ENCODE data around the gene SEPTIN10.

DNA sequence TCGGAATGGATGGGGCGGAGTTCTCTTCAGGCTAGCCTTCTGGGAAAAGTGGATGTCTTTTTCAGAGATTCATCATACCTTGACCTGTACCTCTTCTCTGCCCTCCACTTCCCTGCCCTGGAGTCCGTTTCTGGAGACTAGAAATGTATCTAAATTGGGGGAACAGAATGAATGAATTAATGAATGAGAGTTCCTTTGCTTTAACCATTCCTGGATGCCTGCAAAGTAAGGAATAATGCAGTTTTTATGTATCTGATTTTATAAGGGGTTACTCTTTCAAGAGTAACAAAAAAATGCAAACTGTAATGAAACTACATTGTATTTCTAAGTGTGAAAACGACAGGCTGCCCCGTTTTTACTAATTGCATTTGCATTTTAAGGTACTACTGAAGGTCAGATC lies 2.4 kb upstream of the SEPTIN10 start:
- TF ChIP-seq POLR2A (IDR thresholded peaks at IDR 0.05): no peak
- TF ChIP-seq, protein P1, sequence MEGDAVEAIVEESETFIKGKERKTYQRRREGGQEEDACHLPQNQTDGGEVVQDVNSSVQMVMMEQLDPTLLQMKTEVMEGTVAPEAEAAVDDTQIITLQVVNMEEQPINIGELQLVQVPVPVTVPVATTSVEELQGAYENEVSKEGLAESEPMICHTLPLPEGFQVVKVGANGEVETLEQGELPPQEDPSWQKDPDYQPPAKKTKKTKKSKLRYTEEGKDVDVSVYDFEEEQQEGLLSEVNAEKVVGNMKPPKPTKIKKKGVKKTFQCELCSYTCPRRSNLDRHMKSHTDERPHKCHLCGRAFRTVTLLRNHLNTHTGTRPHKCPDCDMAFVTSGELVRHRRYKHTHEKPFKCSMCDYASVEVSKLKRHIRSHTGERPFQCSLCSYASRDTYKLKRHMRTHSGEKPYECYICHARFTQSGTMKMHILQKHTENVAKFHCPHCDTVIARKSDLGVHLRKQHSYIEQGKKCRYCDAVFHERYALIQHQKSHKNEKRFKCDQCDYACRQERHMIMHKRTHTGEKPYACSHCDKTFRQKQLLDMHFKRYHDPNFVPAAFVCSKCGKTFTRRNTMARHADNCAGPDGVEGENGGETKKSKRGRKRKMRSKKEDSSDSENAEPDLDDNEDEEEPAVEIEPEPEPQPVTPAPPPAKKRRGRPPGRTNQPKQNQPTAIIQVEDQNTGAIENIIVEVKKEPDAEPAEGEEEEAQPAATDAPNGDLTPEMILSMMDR (IDR thresholded peaks at IDR 0.05): no peak
- TF ChIP-seq EP300 (IDR thresholded peaks at IDR 0.05): no peak

Data from ovary (tissue), 3 donors.